K562 (cell line): ENCODE results near the gene TRMT44. TPM values are rescaled to one million over a fixed set of nuclear protein-coding genes. Genes with fewer than 3 reads are reported as not detected.

ENCODE experiments used
- ATAC-seq: fragments of 200-7000 bp; cut with Tn5 transposase; 3 replicates; pipeline ENCODE4 v1.9.1; 2020; ENCODE audit warnings: moderate library complexity
- BruUV-seq: library from RNA; stranded (reverse); fragments of 400-500 nt; replicated peaks from 2 replicates; lab custom pipeline; 2021; lab: Mats Ljungman, UMichigan
- CTCF ChIA-PET: fragments of 300-600 bp; formaldehyde crosslinking; extraction: SDS; loops from one replicate; lab custom pipeline; 2021; ENCODE audit warnings: low intra/inter-chr PET ratio; lab: Yijun Ruan, JAX
- POLR2A ChIA-PET: fragments of 300-600, 350-650 bp; sonication (Branson Sonifier 250); formaldehyde crosslinking; extraction: SDS; loops from one replicate; lab custom pipeline; 2021; ENCODE audit warnings: antibody characterized with exemption, inconsistent platforms; lab: Yijun Ruan, JAX
- DNase-seq, 4 experiments: peaks; one replicate each; pipeline versions ENCODE4 v3.0.0 to v3.0.0-alpha.2; 2011 to 2018; ENCODE audit warnings: low spot score in 3 of 4, mixed read lengths in 3 of 4; ENCODE audit errors: extremely low read depth in 1 of 4
- FAIRE-seq: peaks from 2 replicates; lab custom pipeline; 2011; peaks lifted over from hg19 to GRCh38; lab: Jason Lieb, UNC
- H2AFZ ChIP-seq: 2 replicates; pipeline ENCODE4 v1.6.0; 2011; ENCODE audit warnings: low read depth, low read length, control low read depth, inconsistent platforms
- H3K27ac ChIP-seq: fragments of 200-600 bp; 3 replicates; pipeline ENCODE4 v1.8.0; 2011; ENCODE audit warnings: low read depth, mild to moderate bottlenecking, control low read depth, inconsistent platforms, low read length, moderate library complexity, mixed read lengths; ENCODE audit errors: extremely low read depth
- H3K27me3 ChIP-seq, 2 experiments: fragments of 300-600 bp in 1 of 2; 2 replicates in 1 of 2; 3 replicates in 1 of 2; pipeline versions ENCODE4 v1.6.0 to v1.8.0; 2011; ENCODE audit warnings: inconsistent platforms in 2 of 2, low read length in 2 of 2, mild to moderate bottlenecking in 1 of 2, mixed read lengths in 1 of 2, moderate library complexity in 1 of 2; ENCODE audit not compliant: control insufficient read depth in 2 of 2, insufficient read depth in 2 of 2
- H3K36me3 ChIP-seq: fragments of 300-600 bp; 3 replicates; pipeline ENCODE4 v1.8.0; 2011; ENCODE audit warnings: mild to moderate bottlenecking, low read length, inconsistent platforms; ENCODE audit not compliant: control insufficient read depth, insufficient read depth
- H3K4me1 ChIP-seq, 2 experiments: fragments of 200-600 bp in 1 of 2; replicated peaks in 1 of 2; 2 replicates in 1 of 2; 3 replicates in 1 of 2; pipeline versions ENCODE4 v1.5.1 to v1.8.0; 2011; ENCODE audit warnings: inconsistent platforms in 2 of 2, low read length in 2 of 2, mild to moderate bottlenecking in 1 of 2, mixed read lengths in 1 of 2, moderate library complexity in 1 of 2; ENCODE audit not compliant: control insufficient read depth in 2 of 2, insufficient read depth in 2 of 2
- H3K4me2 ChIP-seq: 2 replicates; pipeline ENCODE4 v1.6.1; 2011; ENCODE audit warnings: low read length, control low read depth, inconsistent platforms, mixed read lengths; ENCODE audit not compliant: insufficient read depth
- H3K4me3 ChIP-seq: fragments of 200-600 bp; sonication (generic), shearing (Covaris generic); 2 replicates; pipeline ENCODE4 v1.5.1; 2016; ENCODE audit warnings: control low read depth, inconsistent platforms
- H3K79me2 ChIP-seq: fragments of 200-600 bp; 3 replicates; pipeline ENCODE4 v1.8.0; 2011; ENCODE audit warnings: low read length, inconsistent platforms; ENCODE audit not compliant: control insufficient read depth, insufficient read depth
- H3K9ac ChIP-seq, 2 experiments: 2 replicates each; pipeline versions ENCODE4 v1.6.0 to v1.6.1; 2011; ENCODE audit warnings: low read depth in 2 of 2, low read length in 2 of 2, control low read depth in 1 of 2, inconsistent platforms in 1 of 2, mild to moderate bottlenecking in 1 of 2, mixed read lengths in 1 of 2; ENCODE audit not compliant: insufficient read depth in 1 of 2
- H3K9me1 ChIP-seq: one replicate; pipeline ENCODE4 v1.6.0; 2011; ENCODE audit warnings: inconsistent platforms, mild to moderate bottlenecking, low read length, moderate library complexity; ENCODE audit not compliant: control insufficient read depth, insufficient read depth
- H3K9me3 ChIP-seq: replicated peaks from 2 replicates; pipeline ENCODE4 v1.5.1; 2011; ENCODE audit warnings: low read depth, low read length, inconsistent platforms; ENCODE audit not compliant: control insufficient read depth, insufficient read depth
- H4K20me1 ChIP-seq: replicated peaks from 2 replicates; pipeline ENCODE4 v1.6.1; 2011; ENCODE audit warnings: low read length, inconsistent platforms, mixed read lengths; ENCODE audit not compliant: control insufficient read depth, insufficient read depth
- CBX1 ChIP-seq: sonication (generic); IDR thresholded peaks from 2 replicates; pipeline ENCODE4 v1.6.1; 2016; ENCODE audit warnings: antibody characterized with exemption, low read depth, mild to moderate bottlenecking
- DLX4 ChIP-seq: fragments of 250-450 bp; sonication (Bioruptor Pico); IDR thresholded peaks from 2 replicates; pipeline ENCODE4 v1.6.1; 2021; ENCODE audit warnings: mild to moderate bottlenecking
- NCOR1 ChIP-seq: fragments of 450-650 bp; IDR thresholded peaks from 2 replicates; pipeline ENCODE4 v1.6.1; 2016; ENCODE audit warnings: mild to moderate bottlenecking, moderate library complexity
- NONO ChIP-seq, 2 experiments: fragments of 200-400 bp in 1 of 2; fragments of 450-650 bp in 1 of 2; formaldehyde crosslinking in 1 of 2; IDR thresholded peaks; 2 replicates each; pipeline ENCODE4 v1.6.1; 2017; ENCODE audit warnings: low read depth in 2 of 2, mild to moderate bottlenecking in 2 of 2, moderate library complexity in 2 of 2, low read length in 1 of 2
- TAF15 ChIP-seq: fragments of 200-400 bp; formaldehyde crosslinking; IDR thresholded peaks from 2 replicates; pipeline ENCODE4 v1.6.1; 2017; ENCODE audit warnings: mild to moderate bottlenecking, low read depth, low read length, moderate library complexity
- TGIF2 ChIP-seq: sonication (generic); formaldehyde crosslinking; IDR thresholded peaks from 2 replicates; pipeline ENCODE4 v1.8.1; 2022; ENCODE audit warnings: mild to moderate bottlenecking, missing genetic modification reagents, moderate library complexity
- TRIM24 ChIP-seq, 2 experiments: fragments of 450-650 bp; IDR thresholded peaks; 2 replicates each; pipeline ENCODE4 v1.6.1; 2016
- ZSCAN32 ChIP-seq: fragments of 450-650 bp; formaldehyde crosslinking; IDR thresholded peaks from 2 replicates; pipeline ENCODE4 v1.4.0; 2020; ENCODE audit warnings: mild to moderate bottlenecking, moderate library complexity
- WGBS: fragments of 100-300 bp; shearing (Covaris generic); methylation state at CpG from one replicate; pipeline ENCODE4 v1.1.6; 2016; ENCODE audit warnings: low coverage, mixed read lengths; ENCODE audit not compliant: insufficient coverage; ENCODE audit errors: missing lambda C conversion rate; 5-methylcytosine and 5-hydroxymethylcytosine counted together
- in situ Hi-C: fragments of 300-500 bp; cut with MboI; formaldehyde crosslinking; loops from 4 replicates; pipeline ENCODE4 v1.15.0; 2018; ENCODE audit warnings: inconsistent platforms, mixed read lengths
- intact Hi-C: fragments of 100-400 bp; cut with micrococcal nuclease; formaldehyde crosslinking; loops from 2 replicates; pipeline ENCODE4 v1.14.2; 2022
- polyA plus RNA-seq, 8 experiments: library from polyadenylated mRNA; depleted of rRNA in 4 of 8; stranded (reverse) in 5 of 8; unstranded in 3 of 8; fragments of >200 nt; fragmentation: Nextera tagmentation in 2 of 8; fragmentation: Illumina TruSeq in 1 of 8; extraction: Ambion mirVana in 2 of 8; extraction: Trizol in 1 of 8; gene quantifications; 2 replicates each; pipeline versions ENCODE4 v1.2.1 to v1.2.3, GENCODE V29; 2011 to 2014; ENCODE audit warnings: inconsistent platforms in 1 of 8, missing spikeins in 1 of 8
- total RNA-seq, 7 experiments: library from RNA; depleted of rRNA in 6 of 7; stranded (reverse); fragments of >200 nt in 6 of 7; fragmentation: Illumina TruSeq in 2 of 7; extraction: Trizol in 2 of 7; gene quantifications; 2 replicates each; pipeline versions ENCODE4 v1.2.1 to v1.2.3, GENCODE V29; 2011 to 2021; ENCODE audit warnings: low replicate concordance in 1 of 7

Gene TRMT44
- total and polyA plus RNA-seq, 9 of the 15 experiments (the other 6 are each of a cell fraction or from before 2014, with no cell fraction given), result 1.2 to 18.6 (median 10.0) TPM

GRCh38 chr4:8396762-8397406, 43.7 kb upstream of the TRMT44 start:
- intact Hi-C loops, result no loop called here
- Histone ChIP-seq H3K79me2 (no peaks in the 10 kb centered on the region), H3K27ac (no peak overlapping the region), H3K36me3 (no peaks in the 10 kb centered on the region), H3K4me3 (no peak overlapping the region), H3K9me3 (no peaks in the 10 kb centered on the region), H3K9me1 (no peaks in the 10 kb centered on the region), H3K4me2 (no peak overlapping the region), H4K20me1 (no peaks in the 10 kb centered on the region), H3K27me3 (no peaks in the 10 kb centered on the region), H3K9ac (no peak overlapping the region), H2AFZ (no peak overlapping the region), H3K4me1 (peaks cover 0 to 6% of the 10 kb centered on the region in 2 experiments; a peak in 1 of 5 replicates)
- FAIRE-seq (no peak), ATAC-seq (no peak), DNase-seq (no peak)
- in situ Hi-C loops, result no loop called here
- ChIA-PET POLR2A (interaction anchor here (0.7 kb wide), 1 partner anchor 149 kb away, joined by 3 read pairs; no protein-coding TSS in a partner anchor), CTCF (interaction anchor here (0.7 kb wide), 1 partner anchor 593 kb away, joined by 4 read pairs; no protein-coding TSS in a partner anchor)
- WGBS, result 64% methylated on average over 21 of the region's 27 CpGs
- no TSS peak for BruUV-seq
- TF ChIP-seq CBX1 (no peak), TGIF2 (CRISPR knock-in tag) (no peak), ZSCAN32 (CRISPR knock-in tag) (no peak), DLX4 (CRISPR knock-in tag) (no peak), TAF15 (no peak), TRIM24 (IDR thresholded peaks at IDR 0.05) (no peak), NONO (IDR thresholded peaks at IDR 0.05; ENCODE audit: low read depth in 2 of 2, low read length in 1 of 2) (no peak), NCOR1 (no peak)
